Panc1 (cell line): Measurements from ENCODE around the gene WWOX. TPM values are rescaled to one million over a fixed set of nuclear protein-coding genes. Genes with fewer than 3 reads are reported as not detected.
"Not testable (repeated sequence)": the region's sequence is repeated elsewhere in the genome, so short reads cannot be mapped to it uniquely, and the experiment has no call there.

Source experiments
- ATAC-seq: fragments of 200-7000 bp; cut with Tn5 transposase; 2 replicates; pipeline ENCODE4 v1.9.1; 2020; ENCODE audit warnings: mild to moderate bottlenecking, moderate library complexity
- BruUV-seq: library from RNA; stranded (reverse); fragments of 400-500 nt; replicated peaks from 2 replicates; lab custom pipeline; 2021; lab: Mats Ljungman, UMichigan
- CTCF ChIA-PET: fragments of 300-600 bp; sonication (Branson Sonifier 250); formaldehyde crosslinking; loops from one replicate; lab custom pipeline; 2022; ENCODE audit warnings: antibody characterized with exemption; lab: Charles Lee
- POLR2A ChIA-PET: fragments of 300-600 bp; sonication (Branson Sonifier 250); formaldehyde crosslinking; loops from one replicate; lab custom pipeline; 2022; ENCODE audit warnings: antibody characterized with exemption; lab: Charles Lee
- DNase-seq: peaks from one replicate; pipeline ENCODE4 v3.0.0-alpha.2; 2010; ENCODE audit warnings: low read depth, low spot score
- H3K27ac ChIP-seq: 2 replicates; pipeline ENCODE4 v1.5.1; 2011; ENCODE audit warnings: mild to moderate bottlenecking, low read length, inconsistent platforms
- H3K27me3 ChIP-seq: fragments of 200-500 bp; sonication (Bioruptor generic); 2 replicates; pipeline ENCODE4 v1.6.0; 2014; ENCODE audit warnings: low read length, inconsistent platforms; ENCODE audit not compliant: control insufficient read depth, insufficient read depth
- H3K36me3 ChIP-seq: fragments of 200-500 bp; sonication (Bioruptor generic); 2 replicates; pipeline ENCODE4 v1.5.1; 2014; ENCODE audit warnings: inconsistent platforms, mild to moderate bottlenecking, low read length, moderate library complexity; ENCODE audit not compliant: control insufficient read depth, insufficient read depth
- H3K4me1 ChIP-seq: 2 replicates; pipeline ENCODE4 v1.5.1; 2011; ENCODE audit warnings: inconsistent platforms, mild to moderate bottlenecking, low read length, moderate library complexity; ENCODE audit not compliant: control insufficient read depth, insufficient read depth
- H3K4me3 ChIP-seq, 2 experiments: 2 replicates each; pipeline ENCODE4 v1.5.1; 2011 to 2012; ENCODE audit warnings: low read depth in 2 of 2, low read length in 2 of 2, mild to moderate bottlenecking in 2 of 2, inconsistent platforms in 1 of 2, moderate library complexity in 1 of 2
- H3K9me3 ChIP-seq: fragments of 200-500 bp; sonication (Bioruptor generic); 2 replicates; pipeline ENCODE4 v1.5.1; 2014; ENCODE audit warnings: low read depth, mild to moderate bottlenecking, inconsistent platforms, low read length, moderate library complexity; ENCODE audit not compliant: control insufficient read depth, insufficient read depth
- POLR2AphosphoS5 ChIP-seq: IDR thresholded peaks from 2 replicates; pipeline ENCODE4 v1.6.1; 2012; ENCODE audit warnings: mild to moderate bottlenecking, low read depth, low read length, moderate library complexity
- SIN3A ChIP-seq: IDR thresholded peaks from 2 replicates; pipeline ENCODE4 v1.6.1; 2012; ENCODE audit warnings: low read depth, mild to moderate bottlenecking, low read length, moderate library complexity, borderline replicate concordance; ENCODE audit not compliant: insufficient read depth
- TCF7L2 ChIP-seq: IDR thresholded peaks from 2 replicates; pipeline ENCODE4 v1.6.1; 2011; ENCODE audit warnings: mild to moderate bottlenecking, low read depth, low read length, inconsistent platforms
- in situ Hi-C: cut with HindIII; loops from 2 replicates; pipeline ENCODE4 v1.10.0; 2016; ENCODE audit warnings: low sequenced_read_pairs, low pct_unique_long_range_greater_than_20kb
- intact Hi-C: fragments of 100-400 bp; cut with micrococcal nuclease; formaldehyde crosslinking; loops from one replicate; pipeline ENCODE4 v1.10.0; 2022; ENCODE audit not compliant: unreplicated experiment
- total RNA-seq: library from RNA; stranded (reverse); gene quantifications from one replicate; pipeline ENCODE4 v1.2.1, GENCODE V29; 2021; ENCODE audit not compliant: unreplicated experiment
- TF ChIP-seq, protein P1 (sequence below): fragments of 450-650 bp; IDR thresholded peaks from 2 replicates; pipeline ENCODE4 v1.5.1; 2017; ENCODE audit warnings: mild to moderate bottlenecking
- TF ChIP-seq, protein P2 (sequence below), 2 experiments: IDR thresholded peaks; 2 replicates each; pipeline ENCODE4 v1.6.1; 2011 to 2012; ENCODE audit warnings: low read depth in 2 of 2, control low read depth in 1 of 2, low read length in 1 of 2, mild to moderate bottlenecking in 1 of 2, moderate library complexity in 1 of 2; ENCODE audit not compliant: insufficient read depth in 1 of 2

Gene WWOX
- total RNA-seq, 1 experiment from 2014 or later, result 12.5 TPM

DNA sequence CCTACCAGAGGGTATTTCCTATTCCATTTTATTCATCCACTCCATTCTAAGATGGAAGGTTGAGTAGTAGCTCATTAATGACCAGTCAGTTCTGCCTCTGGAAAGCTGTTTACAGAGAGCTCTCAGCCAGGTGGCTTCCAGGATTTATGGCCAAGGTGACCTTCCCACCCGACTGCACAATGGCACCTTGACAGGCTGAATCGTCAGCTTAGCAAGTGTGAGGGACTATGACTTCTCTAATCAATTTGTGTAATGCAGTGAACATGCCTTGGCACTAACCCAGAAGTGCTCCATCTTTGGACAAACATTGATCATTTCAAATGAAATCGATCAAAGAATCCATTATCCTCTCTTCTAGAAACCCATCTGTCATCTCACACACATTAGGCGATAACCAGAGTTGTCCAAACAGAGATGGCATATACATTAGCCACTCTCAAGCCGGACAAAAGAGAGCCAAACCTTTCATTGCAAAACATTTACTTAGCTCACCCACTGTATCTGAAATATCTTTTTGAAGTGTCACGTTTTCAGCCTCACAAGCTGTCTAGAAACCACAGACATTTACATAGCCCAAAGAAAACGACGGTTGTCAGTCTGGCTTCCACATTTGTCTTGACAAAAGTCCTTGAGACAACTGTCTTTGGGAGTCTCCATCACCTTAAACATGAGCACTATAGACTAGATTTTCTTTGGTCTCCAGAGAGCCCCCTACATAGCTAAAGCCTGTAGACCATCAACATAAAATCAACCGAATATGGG is 41.5 kb upstream of the WWOX start:
- in situ Hi-C loops, result no loop called here
- POLR2A ChIA-PET, result no interaction called here
- Histone ChIP-seq H3K4me1 (no peaks in the 10 kb centered on the region), H3K27ac (no peak overlapping the region), H3K4me3 (no peak overlapping the region), H3K27me3 (no peaks in the 10 kb centered on the region; the same call in 1 of the 2 replicates), H3K9me3 (no peaks in the 10 kb centered on the region), H3K36me3 (no peaks in the 10 kb centered on the region)
- intact Hi-C loops, result no loop called here
- DNase-seq, result no peak
- TF ChIP-seq, protein P1, sequence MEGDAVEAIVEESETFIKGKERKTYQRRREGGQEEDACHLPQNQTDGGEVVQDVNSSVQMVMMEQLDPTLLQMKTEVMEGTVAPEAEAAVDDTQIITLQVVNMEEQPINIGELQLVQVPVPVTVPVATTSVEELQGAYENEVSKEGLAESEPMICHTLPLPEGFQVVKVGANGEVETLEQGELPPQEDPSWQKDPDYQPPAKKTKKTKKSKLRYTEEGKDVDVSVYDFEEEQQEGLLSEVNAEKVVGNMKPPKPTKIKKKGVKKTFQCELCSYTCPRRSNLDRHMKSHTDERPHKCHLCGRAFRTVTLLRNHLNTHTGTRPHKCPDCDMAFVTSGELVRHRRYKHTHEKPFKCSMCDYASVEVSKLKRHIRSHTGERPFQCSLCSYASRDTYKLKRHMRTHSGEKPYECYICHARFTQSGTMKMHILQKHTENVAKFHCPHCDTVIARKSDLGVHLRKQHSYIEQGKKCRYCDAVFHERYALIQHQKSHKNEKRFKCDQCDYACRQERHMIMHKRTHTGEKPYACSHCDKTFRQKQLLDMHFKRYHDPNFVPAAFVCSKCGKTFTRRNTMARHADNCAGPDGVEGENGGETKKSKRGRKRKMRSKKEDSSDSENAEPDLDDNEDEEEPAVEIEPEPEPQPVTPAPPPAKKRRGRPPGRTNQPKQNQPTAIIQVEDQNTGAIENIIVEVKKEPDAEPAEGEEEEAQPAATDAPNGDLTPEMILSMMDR, result no peak
- no peak for TF ChIP-seq POLR2AphosphoS5
- TF ChIP-seq TCF7L2, result no peak
- no peak for TF ChIP-seq SIN3A
- TF ChIP-seq, protein P2, sequence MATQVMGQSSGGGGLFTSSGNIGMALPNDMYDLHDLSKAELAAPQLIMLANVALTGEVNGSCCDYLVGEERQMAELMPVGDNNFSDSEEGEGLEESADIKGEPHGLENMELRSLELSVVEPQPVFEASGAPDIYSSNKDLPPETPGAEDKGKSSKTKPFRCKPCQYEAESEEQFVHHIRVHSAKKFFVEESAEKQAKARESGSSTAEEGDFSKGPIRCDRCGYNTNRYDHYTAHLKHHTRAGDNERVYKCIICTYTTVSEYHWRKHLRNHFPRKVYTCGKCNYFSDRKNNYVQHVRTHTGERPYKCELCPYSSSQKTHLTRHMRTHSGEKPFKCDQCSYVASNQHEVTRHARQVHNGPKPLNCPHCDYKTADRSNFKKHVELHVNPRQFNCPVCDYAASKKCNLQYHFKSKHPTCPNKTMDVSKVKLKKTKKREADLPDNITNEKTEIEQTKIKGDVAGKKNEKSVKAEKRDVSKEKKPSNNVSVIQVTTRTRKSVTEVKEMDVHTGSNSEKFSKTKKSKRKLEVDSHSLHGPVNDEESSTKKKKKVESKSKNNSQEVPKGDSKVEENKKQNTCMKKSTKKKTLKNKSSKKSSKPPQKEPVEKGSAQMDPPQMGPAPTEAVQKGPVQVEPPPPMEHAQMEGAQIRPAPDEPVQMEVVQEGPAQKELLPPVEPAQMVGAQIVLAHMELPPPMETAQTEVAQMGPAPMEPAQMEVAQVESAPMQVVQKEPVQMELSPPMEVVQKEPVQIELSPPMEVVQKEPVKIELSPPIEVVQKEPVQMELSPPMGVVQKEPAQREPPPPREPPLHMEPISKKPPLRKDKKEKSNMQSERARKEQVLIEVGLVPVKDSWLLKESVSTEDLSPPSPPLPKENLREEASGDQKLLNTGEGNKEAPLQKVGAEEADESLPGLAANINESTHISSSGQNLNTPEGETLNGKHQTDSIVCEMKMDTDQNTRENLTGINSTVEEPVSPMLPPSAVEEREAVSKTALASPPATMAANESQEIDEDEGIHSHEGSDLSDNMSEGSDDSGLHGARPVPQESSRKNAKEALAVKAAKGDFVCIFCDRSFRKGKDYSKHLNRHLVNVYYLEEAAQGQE (IDR thresholded peaks at IDR 0.05; ENCODE audit: insufficient read depth in 1 of 2, low read depth in 2 of 2, low read length in 1 of 2), result no peak
- no TSS peak for BruUV-seq
- no peak for ATAC-seq
- CTCF ChIA-PET, result no interaction called here

DNA sequence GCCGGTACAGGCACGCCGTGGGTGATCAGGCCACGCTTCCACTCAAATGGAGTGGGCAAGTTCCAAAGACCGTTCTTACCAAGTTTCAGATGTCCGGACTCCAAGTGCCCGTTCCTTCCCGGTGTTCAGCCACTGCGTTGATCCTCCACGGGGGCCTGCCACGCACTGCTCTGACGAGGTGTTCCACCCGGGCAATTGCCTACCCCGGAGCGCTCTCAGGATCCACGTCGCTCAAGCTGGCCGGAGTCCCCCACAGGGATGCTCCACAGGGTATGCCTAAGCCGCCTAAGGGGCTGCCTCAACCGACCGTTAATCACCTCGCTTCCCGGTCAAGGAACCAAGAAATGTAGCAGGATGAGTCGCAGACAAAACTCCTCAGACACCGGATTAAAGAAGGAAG is 39.6 kb upstream of the WWOX start:
- H3K36me3 ChIP-seq, intact Hi-C loops, POLR2A ChIA-PET, H3K4me1 ChIP-seq, ATAC-seq, BruUV-seq, H3K4me3 ChIP-seq, CTCF ChIA-PET, in situ Hi-C loops, DNase-seq, H3K9me3 ChIP-seq, H3K27ac ChIP-seq, H3K27me3 ChIP-seq: not testable (repeated sequence)

DNA sequence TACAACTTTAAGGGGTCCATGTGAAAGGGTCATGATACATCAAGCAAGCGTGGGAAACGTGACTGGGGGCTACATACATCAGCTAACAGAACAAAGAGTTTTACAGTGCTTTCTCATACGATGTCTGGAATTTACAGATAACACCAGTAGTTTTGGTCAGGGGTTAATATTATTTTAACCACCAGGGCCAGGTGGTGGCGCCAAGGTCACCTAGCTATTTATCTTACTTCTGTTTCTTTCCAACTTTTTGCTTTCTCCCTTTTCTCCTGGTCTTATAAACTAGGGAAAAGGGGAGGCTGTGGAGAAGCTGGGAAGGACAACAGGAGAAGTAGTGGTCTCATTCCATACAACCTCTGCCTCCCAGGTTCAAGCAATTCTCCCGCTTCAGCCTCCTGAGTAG is 39.2 kb upstream of the WWOX start:
- DNase-seq (no peak), ATAC-seq (no peak)
- Histone ChIP-seq H3K27me3 (no peaks in the 10 kb centered on the region; the same call in 1 of the 2 replicates), H3K4me3 (no peak overlapping the region), H3K27ac (no peak overlapping the region), H3K4me1 (no peaks in the 10 kb centered on the region), H3K9me3 (no peaks in the 10 kb centered on the region), H3K36me3 (no peaks in the 10 kb centered on the region)
- CTCF ChIA-PET, result no interaction called here
- in situ Hi-C loops (no loop called here), intact Hi-C loops (no loop called here)
- TF ChIP-seq, protein P1, result peak; percentile 16; the same call in 1 of the 2 replicates
- no peak for TF ChIP-seq TCF7L2
- no TSS peak for BruUV-seq
- POLR2A ChIA-PET, result no interaction called here
